Mesenteric fat pad (tissue), 1 donor: Measurements from ENCODE around the gene STK16. TPM values are rescaled to one million over a fixed set of nuclear protein-coding genes. Genes with fewer than 3 reads are reported as not detected.
"Not testable (repeated sequence)": the region's sequence is repeated elsewhere in the genome, so short reads cannot be mapped to it uniquely, and the experiment has no call there.

Experiments
- DNase-seq: peaks from one replicate; pipeline ENCODE4 v3.0.0-alpha.2; 2020; ENCODE audit warnings: low spot score
- long read RNA-seq: library from polyadenylated mRNA; unstranded; transcript quantifications from one replicate; pipeline ENCODE4 v2.0.0, GENCODE V29; 2020
- total RNA-seq: library from RNA; stranded (reverse); fragmentation: NEBNext Ultra II Directional; extraction: Animal tissue kit (Norgen Biotek cat#: 25700); gene quantifications from one replicate; pipeline ENCODE4 v1.2.1, GENCODE V29; 2021
- donor health status: DM: yes; HTN: yes; CAD: no.

The STK16 gene
- total RNA-seq = 16.1 TPM
- long read RNA-seq, partial matches to known transcripts = 2 of 13 reads
- long read RNA-seq, other reads (novel, unspliced or antisense) = 5 of 13 reads

- peak; percentile 99 for DNase-seq
These were observed at the start of gene STK16, which contains the start of gene GLB1L for GRCh38 chr2:219245148-219245898. STK16 (plus strand) TSS chr2:219245479; CDS start chr2:219246000, 521 bp downstream. GLB1L (minus strand) TSS chr2:219245444; CDS start chr2:219243573, 1,871 bp downstream.

GRCh38 chr2:219197388-219197787 is 47.9 kb upstream of the STK16 start:
- no peak for DNase-seq

- no peak for DNase-seq
These were observed 46.3 kb upstream of the STK16 start for GRCh38 chr2:219198974-219199373.

- DNase-seq = no peak
These were observed 45.6 kb upstream of the STK16 start for GRCh38 chr2:219199470-219200211.

GRCh38 chr2:219200502-219201326 is 44.6 kb upstream of the STK16 start:
- DNase-seq = not testable (repeated sequence)

- not testable (repeated sequence) for DNase-seq
These were observed 43.9 kb upstream of the STK16 start for GRCh38 chr2:219201331-219201730.

- no peak for DNase-seq
These were observed 40.7 kb upstream of the STK16 start for GRCh38 chr2:219204425-219205164.

- DNase-seq = no peak
These were observed 40.1 kb upstream of the STK16 start for GRCh38 chr2:219205165-219205538.

GRCh38 chr2:219205981-219206327 is 39.3 kb upstream of the STK16 start:
- DNase-seq = no peak

GRCh38 chr2:219206328-219207133 is 38.7 kb upstream of the STK16 start, which contains the start of gene ZFAND2B:
ZFAND2B (plus strand) TSS chr2:219206782; CDS start chr2:219206988, 206 bp downstream.
- DNase-seq = peak; percentile 98

- DNase-seq = no peak
These were observed 38.0 kb upstream of the STK16 start for GRCh38 chr2:219207134-219207883.

GRCh38 chr2:219207884-219208740 is 37.2 kb upstream of the STK16 start:
- DNase-seq = no peak

GRCh38 chr2:219209236-219210195 is 35.8 kb upstream of the STK16 start:
- no peak for DNase-seq

- DNase-seq = no peak
These were observed 34.9 kb upstream of the STK16 start for GRCh38 chr2:219210196-219210885.

- no peak for DNase-seq
These were observed 34.4 kb upstream of the STK16 start for GRCh38 chr2:219210886-219211362.

- DNase-seq = no peak
These were observed 32.3 kb upstream of the STK16 start for GRCh38 chr2:219213026-219213415.
